GM12878 (cell line): Measurements from ENCODE around the gene RAB3GAP1. TPM values are rescaled to one million over a fixed set of nuclear protein-coding genes. Genes with fewer than 3 reads are reported as not detected.

ENCODE experiments used
- ATAC-seq: fragments of 200-7000 bp; cut with Tn5 transposase; 3 replicates; pipeline ENCODE4 v1.9.1; 2020; ENCODE audit warnings: mild to moderate bottlenecking, moderate library complexity
- BruUV-seq: library from RNA; stranded (reverse); fragments of 400-500 nt; replicated peaks from 2 replicates; lab custom pipeline; 2021; lab: Mats Ljungman, UMichigan
- CTCF ChIA-PET: fragments of 300-600 bp; sonication (Branson Sonifier 250); formaldehyde crosslinking; extraction: SDS; loops from one replicate; lab custom pipeline; 2021; ENCODE audit warnings: inconsistent platforms; lab: Yijun Ruan, JAX
- POLR2A ChIA-PET: fragments of 350-600 bp; formaldehyde crosslinking; extraction: SDS; loops from one replicate; lab custom pipeline; 2021; ENCODE audit warnings: inconsistent platforms; lab: Charles Lee
- RAD21 ChIA-PET: fragments of 300-600 bp; sonication (Branson Sonifier 250); formaldehyde crosslinking; loops from one replicate; lab custom pipeline; 2023; ENCODE audit warnings: antibody characterized with exemption; ENCODE audit not compliant: unreplicated experiment; lab: Charles Lee
- SMC1A ChIA-PET: fragments of 300-600 bp; sonication (Branson Sonifier 250); formaldehyde crosslinking; loops from one replicate; lab custom pipeline; 2023; ENCODE audit not compliant: unreplicated experiment, uncharacterized antibody; lab: Charles Lee
- DNase-seq: peaks from one replicate; pipeline ENCODE4 v3.0.0-alpha.2; 2011; ENCODE audit warnings: low read depth, low spot score
- FAIRE-seq: peaks from 3 replicates; lab custom pipeline; 2011; peaks lifted over from hg19 to GRCh38; lab: Jason Lieb, UNC
- H2AFZ ChIP-seq: 2 replicates; pipeline ENCODE4 v1.6.0; 2011; ENCODE audit warnings: low read depth, low read length, control low read depth; ENCODE audit not compliant: control insufficient read depth
- H3K27ac ChIP-seq: 2 replicates; pipeline ENCODE4 v1.5.1; 2011; ENCODE audit warnings: control low read depth; ENCODE audit not compliant: control insufficient read depth, insufficient read depth
- H3K27me3 ChIP-seq, 2 experiments: replicated peaks in 1 of 2; 2 replicates each; pipeline versions ENCODE4 v1.6.0 to v1.6.1; 2011; ENCODE audit warnings: low read length in 1 of 2; ENCODE audit not compliant: control insufficient read depth in 2 of 2, insufficient read depth in 2 of 2
- H3K36me3 ChIP-seq, 2 experiments: 2 replicates each; pipeline ENCODE4 v1.5.1; 2011; ENCODE audit warnings: low read length in 1 of 2; ENCODE audit not compliant: control insufficient read depth in 2 of 2, insufficient read depth in 2 of 2
- H3K4me1 ChIP-seq: 2 replicates; pipeline ENCODE4 v1.6.1; 2011; ENCODE audit warnings: mild to moderate bottlenecking, low read length, moderate library complexity, mixed read lengths; ENCODE audit not compliant: control insufficient read depth, insufficient read depth
- H3K4me2 ChIP-seq: 2 replicates; pipeline ENCODE4 v1.6.0; 2011; ENCODE audit warnings: control low read depth; ENCODE audit not compliant: control insufficient read depth, insufficient read depth
- H3K4me3 ChIP-seq: fragments of 200-600 bp; sonication (generic); 2 replicates; pipeline ENCODE4 v1.5.1; 2016
- H3K79me2 ChIP-seq: 2 replicates; pipeline ENCODE4 v1.6.0; 2011; ENCODE audit warnings: low read length; ENCODE audit not compliant: control insufficient read depth, insufficient read depth
- H3K9ac ChIP-seq: 2 replicates; pipeline ENCODE4 v1.8.0; 2011; ENCODE audit warnings: low read length, control low read depth, mixed read lengths; ENCODE audit not compliant: control insufficient read depth, insufficient read depth
- H3K9me3 ChIP-seq: replicated peaks from 3 replicates; pipeline ENCODE4 v1.5.1; 2011; ENCODE audit warnings: mild to moderate bottlenecking, low read length; ENCODE audit not compliant: control insufficient read depth, insufficient read depth
- H4K20me1 ChIP-seq: 2 replicates; pipeline ENCODE4 v1.6.0; 2011; ENCODE audit not compliant: control insufficient read depth, insufficient read depth
- ETV6 ChIP-seq, 2 experiments: fragments of 450-650 bp in 1 of 2; IDR thresholded peaks in 1 of 2; conservative IDR thresholded peaks in 1 of 2; 2 replicates each; pipeline ENCODE4 v1.6.1; 2014; ENCODE audit warnings: antibody characterized with exemption in 1 of 2, borderline replicate concordance in 1 of 2, low read depth in 1 of 2, mild to moderate bottlenecking in 1 of 2, moderate library complexity in 1 of 2
- KAT2A ChIP-seq: conservative IDR thresholded peaks from 2 replicates; pipeline ENCODE4 v1.6.1; 2011; ENCODE audit warnings: low read depth, low read length; ENCODE audit not compliant: control insufficient read depth
- NFYA ChIP-seq: IDR thresholded peaks from 2 replicates; pipeline ENCODE4 v1.6.1; 2011; ENCODE audit warnings: low read depth, mild to moderate bottlenecking, low read length, improper control_type of control experiment, borderline replicate concordance
- RAD21 ChIP-seq: IDR thresholded peaks from 2 replicates; pipeline ENCODE4 v1.6.1; 2011; ENCODE audit warnings: mild to moderate bottlenecking, low read depth, low read length, moderate library complexity; ENCODE audit not compliant: insufficient read depth
- RELA ChIP-seq: fragments of 450-650 bp; IDR thresholded peaks from 2 replicates; pipeline ENCODE4 v1.8.0; 2014; ENCODE audit warnings: borderline replicate concordance; ENCODE audit not compliant: partially characterized antibody
- STAT3 ChIP-seq: IDR thresholded peaks from 2 replicates; pipeline ENCODE4 v1.6.1; 2011; ENCODE audit warnings: low read depth, low read length, improper control_type of control experiment
- TCF3 ChIP-seq: IDR thresholded peaks from 2 replicates; pipeline ENCODE4 v1.6.1; 2012; ENCODE audit warnings: low read depth, mild to moderate bottlenecking, low read length, borderline replicate concordance; ENCODE audit not compliant: insufficient read depth
- ZNF274 ChIP-seq: IDR thresholded peaks from one replicate; pipeline ENCODE4 v1.8.0; 2011; ENCODE audit not compliant: insufficient read length, insufficient read depth
- ZNF622 ChIP-seq: fragments of 450-650 bp; IDR thresholded peaks from 2 replicates; pipeline ENCODE4 v1.6.1; 2017; ENCODE audit warnings: mild to moderate bottlenecking, inconsistent platforms
- WGBS: methylation state at CpG from one replicate; pipeline ENCODE4 v1.1.6; 2016; ENCODE audit warnings: low lambda C conversion rate; ENCODE audit not compliant: insufficient replicate concordance, insufficient coverage; ENCODE audit errors: missing lambda C conversion rate; 5-methylcytosine and 5-hydroxymethylcytosine counted together
- in situ Hi-C: fragments of 300-500 bp; cut with MboI; formaldehyde crosslinking; loops from 9 replicates; pipeline ENCODE4 v1.14.3; 2018; ENCODE audit warnings: mixed read lengths
- intact Hi-C: fragments of 100-400 bp; cut with micrococcal nuclease; formaldehyde crosslinking; loops from one replicate; pipeline ENCODE4 v1.14.2; 2022; ENCODE audit not compliant: unreplicated experiment
- polyA plus RNA-seq, 11 experiments: library from polyadenylated mRNA; depleted of rRNA in 4 of 11; unstranded in 6 of 11; stranded (reverse) in 5 of 11; fragments of >200 nt; fragmentation: Nextera tagmentation in 4 of 11; fragmentation: Illumina TruSeq in 1 of 11; extraction: Ambion mirVana in 4 of 11; extraction: Trizol in 1 of 11; gene quantifications; 1 replicate in 1 of 11; 2 replicates in 10 of 11; pipeline versions ENCODE4 v1.2.1 to v1.2.3, GENCODE V29; 2011 to 2016; ENCODE audit warnings: inconsistent platforms in 2 of 11, missing spikeins in 2 of 11, low read depth in 1 of 11
- total RNA-seq, 4 experiments: library from RNA; depleted of rRNA in 3 of 4; stranded (reverse); fragments of >200 nt in 3 of 4; fragmentation: Illumina TruSeq in 1 of 4; extraction: Trizol in 1 of 4; gene quantifications; 2 replicates each; pipeline versions ENCODE4 v1.2.1 to v1.2.3, GENCODE V29; 2013 to 2021
- TF ChIP-seq, protein P1 (sequence below): fragments of 450-650 bp; IDR thresholded peaks from 2 replicates; pipeline ENCODE4 v1.6.1; 2017; ENCODE audit warnings: borderline replicate concordance
- TF ChIP-seq, protein P2 (sequence below): IDR thresholded peaks from 2 replicates; pipeline ENCODE4 v1.6.1; 2012; ENCODE audit warnings: low read length, inconsistent platforms

RAB3GAP1 gene
- total and polyA plus RNA-seq, 10 of the 15 experiments (the other 5 are each of a cell fraction or from before 2014, with no cell fraction given) = 13.7 to 36.9 (median 21.0) TPM

DNA sequence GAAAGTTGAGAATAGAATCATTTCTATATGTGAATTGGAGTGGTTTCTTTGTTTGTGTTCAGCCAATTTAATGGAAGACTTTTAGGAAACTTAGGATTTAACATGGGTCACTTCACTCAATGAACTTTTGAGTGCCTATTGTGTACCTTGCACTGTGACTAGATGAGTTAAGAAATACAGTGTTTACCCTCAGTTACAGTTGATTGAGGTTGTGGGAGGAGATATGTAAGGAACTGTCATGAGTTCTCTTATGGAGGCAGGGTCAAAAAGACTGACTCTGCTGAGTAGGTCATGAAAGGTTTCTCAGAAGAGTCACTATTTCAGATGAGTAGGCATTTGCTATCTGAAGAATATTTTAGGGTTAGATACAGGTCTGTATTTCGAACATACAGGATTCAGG is 98.6 kb downstream of the RAB3GAP1 start:
- ATAC-seq (no peak), FAIRE-seq (no peak)
- no peak overlapping the region for H3K4me2 ChIP-seq
- H3K4me3 ChIP-seq = no peak overlapping the region
- in situ Hi-C loops = no loop called here
- H3K79me2 ChIP-seq = no peaks in the 10 kb centered on the region
- H3K4me1 ChIP-seq = peaks cover 8% of the 10 kb centered on the region
- no peak overlapping the region for H3K27ac ChIP-seq
- H3K27me3 ChIP-seq = no peaks in the 10 kb centered on the region
- H4K20me1 ChIP-seq = no peaks in the 10 kb centered on the region
- ChIA-PET SMC1A (no interaction called here), POLR2A (no interaction called here)
- no peak overlapping the region for H3K9ac ChIP-seq
- TF ChIP-seq, protein P1, sequence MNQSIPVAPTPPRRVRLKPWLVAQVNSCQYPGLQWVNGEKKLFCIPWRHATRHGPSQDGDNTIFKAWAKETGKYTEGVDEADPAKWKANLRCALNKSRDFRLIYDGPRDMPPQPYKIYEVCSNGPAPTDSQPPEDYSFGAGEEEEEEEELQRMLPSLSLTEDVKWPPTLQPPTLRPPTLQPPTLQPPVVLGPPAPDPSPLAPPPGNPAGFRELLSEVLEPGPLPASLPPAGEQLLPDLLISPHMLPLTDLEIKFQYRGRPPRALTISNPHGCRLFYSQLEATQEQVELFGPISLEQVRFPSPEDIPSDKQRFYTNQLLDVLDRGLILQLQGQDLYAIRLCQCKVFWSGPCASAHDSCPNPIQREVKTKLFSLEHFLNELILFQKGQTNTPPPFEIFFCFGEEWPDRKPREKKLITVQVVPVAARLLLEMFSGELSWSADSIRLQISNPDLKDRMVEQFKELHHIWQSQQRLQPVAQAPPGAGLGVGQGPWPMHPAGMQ = no peak
- TF ChIP-seq, protein P2, sequence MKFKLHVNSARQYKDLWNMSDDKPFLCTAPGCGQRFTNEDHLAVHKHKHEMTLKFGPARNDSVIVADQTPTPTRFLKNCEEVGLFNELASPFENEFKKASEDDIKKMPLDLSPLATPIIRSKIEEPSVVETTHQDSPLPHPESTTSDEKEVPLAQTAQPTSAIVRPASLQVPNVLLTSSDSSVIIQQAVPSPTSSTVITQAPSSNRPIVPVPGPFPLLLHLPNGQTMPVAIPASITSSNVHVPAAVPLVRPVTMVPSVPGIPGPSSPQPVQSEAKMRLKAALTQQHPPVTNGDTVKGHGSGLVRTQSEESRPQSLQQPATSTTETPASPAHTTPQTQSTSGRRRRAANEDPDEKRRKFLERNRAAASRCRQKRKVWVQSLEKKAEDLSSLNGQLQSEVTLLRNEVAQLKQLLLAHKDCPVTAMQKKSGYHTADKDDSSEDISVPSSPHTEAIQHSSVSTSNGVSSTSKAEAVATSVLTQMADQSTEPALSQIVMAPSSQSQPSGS = no peak
- TF ChIP-seq RELA = no peak
- TF ChIP-seq ZNF622 = no peak
- TF ChIP-seq, all 136 proteins: peak for 0
- BruUV-seq = no TSS peak
- intact Hi-C loops = loop anchor here (10.0 kb wide), 2 partner anchors 146 to 564 kb away; no protein-coding TSS in a partner anchor
- no peaks in the 10 kb centered on the region for H3K9me3 ChIP-seq
- CTCF ChIA-PET = no interaction called here
- H3K36me3 ChIP-seq = peaks cover 2 to 22% of the 10 kb centered on the region in 2 experiments
- 100% methylated on average over 1 of the region's 1 CpG for WGBS
- no peak overlapping the region for H2AFZ ChIP-seq
- RAD21 ChIA-PET = no interaction called here
- no peak for DNase-seq

DNA sequence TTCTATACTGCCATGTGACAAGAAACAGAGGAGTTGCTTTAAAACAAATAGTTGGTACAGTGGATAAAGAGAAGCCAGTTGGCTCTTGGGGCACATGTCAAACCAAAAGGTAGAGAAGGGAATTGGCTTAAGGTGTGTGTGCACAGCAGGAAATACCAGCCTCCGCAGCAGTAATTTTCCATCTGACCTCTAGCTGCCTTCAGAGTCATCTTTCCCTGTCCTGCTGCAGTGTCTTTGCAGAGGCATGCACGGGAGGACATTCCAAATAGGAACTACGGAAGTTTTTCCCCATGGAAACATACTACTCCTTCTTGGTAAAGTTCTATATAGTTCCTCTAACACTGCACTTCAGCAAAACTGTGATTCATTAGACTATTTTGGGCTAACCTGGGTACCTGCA is 99.5 kb downstream of the RAB3GAP1 start:
- ChIA-PET CTCF (no interaction called here), POLR2A (no interaction called here), SMC1A (no interaction called here), RAD21 (no interaction called here)
- no peak overlapping the region for H3K4me2 ChIP-seq
- H3K27ac ChIP-seq = no peak overlapping the region
- peaks cover 8% of the 10 kb centered on the region for H3K4me1 ChIP-seq
- H3K27me3 ChIP-seq = no peaks in the 10 kb centered on the region
- DNase-seq (no peak), ATAC-seq (no peak), FAIRE-seq (no peak)
- no peak overlapping the region for H3K9ac ChIP-seq
- 98% methylated on average over 3 of the region's 3 CpGs for WGBS
- in situ Hi-C loops = no loop called here
- no TSS peak for BruUV-seq
- H3K4me3 ChIP-seq = no peak overlapping the region
- H3K36me3 ChIP-seq = peaks cover 2 to 22% of the 10 kb centered on the region in 2 experiments
- no peaks in the 10 kb centered on the region for H4K20me1 ChIP-seq
- H3K79me2 ChIP-seq = no peaks in the 10 kb centered on the region
- no peaks in the 10 kb centered on the region for H3K9me3 ChIP-seq
- H2AFZ ChIP-seq = no peak overlapping the region
- intact Hi-C loops = loop anchor here (10.0 kb wide), 2 partner anchors 147 to 563 kb away; no protein-coding TSS in a partner anchor
- TF ChIP-seq, protein P1 = no peak
- no peak for TF ChIP-seq KAT2A
- TF ChIP-seq RAD21 = no peak
- TF ChIP-seq NFYA = no peak
- TF ChIP-seq ZNF274 = no peak
- TF ChIP-seq STAT3 = no peak
- TF ChIP-seq ETV6 (conservative IDR thresholded peaks at IDR 0.05 in 1 of 2, IDR thresholded peaks at IDR 0.05 in 1 of 2; ENCODE audit: borderline replicate concordance in 1 of 2, low read depth in 1 of 2) = no peak
- TF ChIP-seq TCF3 = no peak
